ENCODE measurements around the gene C6orf15.

Gene C6orf15

GRCh38 chr6:31138982-31139381 is 26.6 kb upstream of the C6orf15 start, which contains the start of gene PSORS1C2:
TSS of gene PSORS1C2 (minus strand) at chr6:31139066. CDS start at chr6:31139026, 40 bp downstream.
- Histone ChIP-seq H3K4me2 (peak within 1 kb of the TSS; percentile 42 to 82 (median 63)), H3K4me3 (peak within 1 kb of the TSS in 2 of 10 experiments; percentile 33 to 41; a peak in 1 of 20 replicates), H4K20me1 (no peaks in the 10 kb centered on the region), H3K36me3 (peaks cover 9 to 20% (median 15%) of the 10 kb centered on the region in 11 experiments; a peak in 18 of 22 replicates), H3K9me3 (replicated peaks in 1 of 11) (no peaks in the 10 kb centered on the region), H3K27me3 (no peaks in the 10 kb centered on the region), H3K27ac (no peak within 1 kb of the TSS; a peak in 1 of 22 replicates), H3K4me1 (peaks cover 0 to 6% (median 5%) of the 10 kb centered on the region in 10 experiments; a peak in 11 of 20 replicates), H3K9ac (peak within 1 kb of the TSS in 2 of 11 experiments; percentile 7 to 44; a peak in 2 of 22 replicates)
- no peak for TF ChIP-seq Cebpa-rat (IDR thresholded peaks at IDR 0.05)

- Histone ChIP-seq H3K27ac (no peak overlapping the region), H3K36me3 (no peaks in the 10 kb centered on the region), H3K4me2 (no peak overlapping the region), H3K9me3 (replicated peaks in 1 of 11) (no peaks in the 10 kb centered on the region), H4K20me1 (no peaks in the 10 kb centered on the region), H3K4me1 (peaks cover 0 to 6% (median 5%) of the 10 kb centered on the region in 10 experiments; a peak in 11 of 20 replicates), H3K9ac (no peak overlapping the region), H3K27me3 (no peaks in the 10 kb centered on the region), H3K4me3 (no peak overlapping the region)
- TF ChIP-seq Cebpa-rat (IDR thresholded peaks at IDR 0.05): no peak
Observed at GRCh38 chr6:31135710-31136109, 23.3 kb upstream of the C6orf15 start.

- H3K9me3 ChIP-seq (replicated peaks in 1 of 11): no peaks in the 10 kb centered on the region
- no peaks in the 10 kb centered on the region for H3K27me3 ChIP-seq
- H3K36me3 ChIP-seq: no peaks in the 10 kb centered on the region
- no peak overlapping the region for H3K4me2 ChIP-seq
- H3K4me3 ChIP-seq: no peak overlapping the region
- H3K4me1 ChIP-seq: peaks cover 0 to 4% (median 3%) of the 10 kb centered on the region in 10 experiments; a peak in 11 of 20 replicates
- no peak overlapping the region for H3K27ac ChIP-seq
- no peak overlapping the region for H3K9ac ChIP-seq
- H4K20me1 ChIP-seq: no peaks in the 10 kb centered on the region
- no peak for TF ChIP-seq Cebpa-rat (IDR thresholded peaks at IDR 0.05)
Observed at GRCh38 chr6:31132806-31133205, 20.4 kb upstream of the C6orf15 start.

GRCh38 chr6:31131595-31131994 is 19.2 kb upstream of the C6orf15 start:
- no peaks in the 10 kb centered on the region for H3K36me3 ChIP-seq
- no peak overlapping the region for H3K4me3 ChIP-seq
- no peak overlapping the region for H3K4me2 ChIP-seq
- no peaks in the 10 kb centered on the region for H4K20me1 ChIP-seq
- H3K27ac ChIP-seq: no peak overlapping the region
- 0 out of 20 replicates have a peak, but pooled peaks cover 0 to 2% (median 0%) of the 10 kb centered on the region in 10 experiments for H3K4me1 ChIP-seq
- no peak overlapping the region for H3K9ac ChIP-seq
- H3K9me3 ChIP-seq (replicated peaks in 1 of 11): no peaks in the 10 kb centered on the region
- TF ChIP-seq Cebpa-rat (IDR thresholded peaks at IDR 0.05): no peak
- H3K27me3 ChIP-seq: no peaks in the 10 kb centered on the region

GRCh38 chr6:31130751-31131150 is 18.4 kb upstream of the C6orf15 start:
- Histone ChIP-seq H3K4me2 (no peak overlapping the region), H3K27me3 (no peaks in the 10 kb centered on the region), H3K4me3 (no peak overlapping the region), H3K4me1 (peaks cover under 1 to 10% (median 3%) of the 10 kb centered on the region in 10 experiments; a peak in 13 of 20 replicates), H3K9ac (no peak overlapping the region), H3K27ac (no peak overlapping the region), H3K36me3 (no peaks in the 10 kb centered on the region), H4K20me1 (no peaks in the 10 kb centered on the region), H3K9me3 (replicated peaks in 1 of 11) (no peaks in the 10 kb centered on the region)
- TF ChIP-seq Cebpa-rat (IDR thresholded peaks at IDR 0.05): no peak

GRCh38 chr6:31129130-31129529 is 16.8 kb upstream of the C6orf15 start:
- Histone ChIP-seq H4K20me1 (no peaks in the 10 kb centered on the region), H3K27ac (no peak overlapping the region), H3K4me3 (no peak overlapping the region), H3K27me3 (no peaks in the 10 kb centered on the region), H3K36me3 (no peaks in the 10 kb centered on the region), H3K4me2 (no peak overlapping the region), H3K9me3 (replicated peaks in 1 of 11) (no peaks in the 10 kb centered on the region), H3K9ac (no peak overlapping the region), H3K4me1 (peaks cover 12 to 17% (median 14%) of the 10 kb centered on the region in 10 experiments; a peak in 18 of 20 replicates)
- TF ChIP-seq Cebpa-rat (IDR thresholded peaks at IDR 0.05): no peak

- no peak for TF ChIP-seq Cebpa-rat (IDR thresholded peaks at IDR 0.05)
- no peak overlapping the region for H3K4me2 ChIP-seq
Observed at GRCh38 chr6:31128093-31128676, 15.8 kb upstream of the C6orf15 start.

GRCh38 chr6:31126396-31127175 is 14.2 kb upstream of the C6orf15 start:
- no peaks in the 10 kb centered on the region for H3K27me3 ChIP-seq
- no peak for TF ChIP-seq Cebpa-rat (IDR thresholded peaks at IDR 0.05)
- peaks cover 24 to 33% (median 27%) of the 10 kb centered on the region in 10 experiments; a peak in 19 of 20 replicates for H3K4me1 ChIP-seq
- no peaks in the 10 kb centered on the region for H3K9me3 ChIP-seq (replicated peaks in 1 of 11)
- H3K4me2 ChIP-seq: 0 out of 22 replicates have a peak overlapping the region, but pooled peaks of 1 of the 11 experiments have one; percentile 39
- H3K4me3 ChIP-seq: no peak overlapping the region
- no peaks in the 10 kb centered on the region for H3K36me3 ChIP-seq
- no peak overlapping the region for H3K9ac ChIP-seq
- no peak overlapping the region for H3K27ac ChIP-seq
- H4K20me1 ChIP-seq: no peaks in the 10 kb centered on the region

More at GRCh38 chr6:31128093-31128676, 15.8 kb upstream of the C6orf15 start:
- no peak overlapping the region for H3K9ac ChIP-seq
- no peaks in the 10 kb centered on the region for H3K27me3 ChIP-seq
- no peaks in the 10 kb centered on the region for H3K36me3 ChIP-seq
- H3K27ac ChIP-seq: no peak overlapping the region
- no peak overlapping the region for H3K4me3 ChIP-seq
- H3K4me1 ChIP-seq: peaks cover 12 to 17% (median 14%) of the 10 kb centered on the region in 10 experiments; a peak in 19 of 20 replicates
- no peaks in the 10 kb centered on the region for H4K20me1 ChIP-seq
- H3K9me3 ChIP-seq (replicated peaks in 1 of 11): no peaks in the 10 kb centered on the region

- no peak overlapping the region for H3K4me3 ChIP-seq
- peak overlapping the region in 10 of 11 experiments; percentile 21 to 67 (median 38); a peak in 15 of 22 replicates for H3K4me2 ChIP-seq
- H3K27ac ChIP-seq: no peak overlapping the region
Observed at GRCh38 chr6:31125586-31126363, 13.4 kb upstream of the C6orf15 start.

More at GRCh38 chr6:31125586-31126363, 13.4 kb upstream of the C6orf15 start:
- Histone ChIP-seq H3K9ac (no peak overlapping the region), H3K9me3 (replicated peaks in 1 of 11) (no peaks in the 10 kb centered on the region), H3K4me1 (peaks cover 24 to 33% (median 27%) of the 10 kb centered on the region in 10 experiments; a peak in 19 of 20 replicates), H3K27me3 (no peaks in the 10 kb centered on the region), H3K36me3 (no peaks in the 10 kb centered on the region), H4K20me1 (no peaks in the 10 kb centered on the region)
- no peak for TF ChIP-seq Cebpa-rat (IDR thresholded peaks at IDR 0.05)

Measured in BLaER1 treated with 17β-estradiol and CSF1 and Interleukin-3, amounts not matched to agents 10 nM and 100 nM (cell line).